Calu3 (cell line): ENCODE measurements around the gene SLC6A17. TPM values are rescaled to one million over a fixed set of nuclear protein-coding genes. Genes with fewer than 3 reads are reported as not detected.

Source experiments
- BruUV-seq: library from RNA; stranded (reverse); fragments of 400-500 nt; replicated peaks from 2 replicates; lab custom pipeline; 2021; lab: Mats Ljungman, UMichigan
- CTCF ChIA-PET: fragments of 300-600 bp; sonication (Branson Sonifier 250); formaldehyde crosslinking; loops from one replicate; lab custom pipeline; 2022; ENCODE audit warnings: antibody characterized with exemption; lab: Charles Lee
- DNase-seq: peaks from one replicate; pipeline ENCODE4 v3.0.0; 2022
- H3K27ac Mint-ChIP-seq: one replicate; pipeline ENCODE4 v1.8.0; 2022; ENCODE audit warnings: mixed read lengths; ENCODE audit not compliant: unreplicated experiment
- H3K27me3 Mint-ChIP-seq: one replicate; pipeline ENCODE4 v1.8.0; 2022; ENCODE audit warnings: mixed read lengths; ENCODE audit not compliant: unreplicated experiment
- H3K36me3 Mint-ChIP-seq: one replicate; pipeline ENCODE4 v1.8.0; 2022; ENCODE audit warnings: mild to moderate bottlenecking, moderate library complexity, mixed read lengths; ENCODE audit not compliant: insufficient read depth, unreplicated experiment
- H3K4me1 Mint-ChIP-seq: one replicate; pipeline ENCODE4 v1.8.0; 2022; ENCODE audit warnings: mild to moderate bottlenecking, low read depth, mixed read lengths; ENCODE audit not compliant: unreplicated experiment
- H3K4me3 Mint-ChIP-seq: one replicate; pipeline ENCODE4 v1.8.0; 2022; ENCODE audit warnings: mild to moderate bottlenecking, low read depth, moderate library complexity, mixed read lengths; ENCODE audit not compliant: unreplicated experiment
- H3K9me3 Mint-ChIP-seq: one replicate; pipeline ENCODE4 v1.8.0; 2022; ENCODE audit warnings: low read depth, mixed read lengths; ENCODE audit not compliant: unreplicated experiment
- intact Hi-C: fragments of 100-400 bp; cut with micrococcal nuclease; formaldehyde crosslinking; loops from one replicate; pipeline ENCODE4 v1.10.0; 2022; ENCODE audit not compliant: unreplicated experiment
- total RNA-seq: library from RNA; stranded (reverse); gene quantifications from 2 replicates; pipeline ENCODE4 v1.2.3, GENCODE V29; 2022
- TF ChIP-seq, protein P1 (sequence below): fragments of 200-600 bp; IDR thresholded peaks from one replicate; pipeline ENCODE4 v1.8.0; 2022; ENCODE audit warnings: antibody characterized with exemption; ENCODE audit not compliant: unreplicated experiment

Gene SLC6A17
- total RNA-seq, 1 experiment from 2014 or later, result 0.24 TPM

DNA sequence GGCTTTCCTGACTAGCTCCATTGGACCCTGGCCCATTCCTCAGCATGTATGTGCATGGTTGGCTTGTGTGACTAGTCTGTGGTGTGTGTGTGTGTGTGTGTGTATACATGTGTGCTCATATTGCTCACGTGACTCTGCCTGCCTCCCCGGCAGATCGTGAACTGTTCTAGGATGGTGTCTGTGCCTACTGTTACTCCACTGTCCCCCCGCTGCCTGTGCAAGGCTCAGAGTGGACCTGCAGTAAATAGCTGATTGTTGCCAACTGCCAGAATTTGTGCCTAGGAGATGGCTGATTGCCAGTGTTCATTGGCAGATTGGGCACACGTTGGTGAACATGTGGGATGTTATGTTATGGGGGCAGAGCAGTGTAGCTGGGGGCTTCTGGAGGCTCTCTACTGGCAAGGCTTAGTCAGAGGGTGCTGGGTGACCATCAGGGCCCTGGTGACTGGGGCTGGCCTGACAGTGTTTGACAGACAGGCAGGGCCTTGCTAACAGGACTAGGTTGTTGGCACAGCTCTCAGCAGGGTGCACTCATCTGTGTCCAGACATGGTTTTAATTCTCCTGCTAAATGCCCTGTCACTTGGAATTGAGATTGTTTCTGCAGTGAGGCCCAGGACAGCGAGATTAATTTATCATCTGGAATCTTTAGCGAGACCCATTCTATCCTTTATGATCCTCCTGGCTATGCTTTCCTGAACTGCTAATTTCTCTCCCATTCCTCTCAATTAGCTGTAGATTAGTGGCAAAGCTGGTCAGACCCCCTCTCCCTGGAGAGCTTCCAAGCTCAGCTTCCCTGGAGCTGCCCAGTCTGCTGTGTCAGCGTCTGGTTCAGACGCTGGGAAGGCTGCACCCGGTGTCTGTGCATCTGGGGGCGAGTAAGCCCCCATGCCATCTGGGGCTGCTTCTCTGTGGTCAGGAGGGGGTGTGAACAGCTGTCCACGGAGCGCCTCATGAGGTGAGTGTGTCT, 20.8 kb downstream of the SLC6A17 start:
- no TSS peak for BruUV-seq
- CTCF ChIA-PET, result no interaction called here
- Mint-ChIP-seq H3K4me1 (peaks cover 4% of the 10 kb centered on the region), H3K27ac (no peak overlapping the region), H3K4me3 (no peak overlapping the region), H3K36me3 (no peaks in the 10 kb centered on the region), H3K27me3 (peaks cover 76% of the 10 kb centered on the region), H3K9me3 (no peaks in the 10 kb centered on the region)
- intact Hi-C loops, result no loop called here
- DNase-seq, result no peak
- TF ChIP-seq, protein P1, sequence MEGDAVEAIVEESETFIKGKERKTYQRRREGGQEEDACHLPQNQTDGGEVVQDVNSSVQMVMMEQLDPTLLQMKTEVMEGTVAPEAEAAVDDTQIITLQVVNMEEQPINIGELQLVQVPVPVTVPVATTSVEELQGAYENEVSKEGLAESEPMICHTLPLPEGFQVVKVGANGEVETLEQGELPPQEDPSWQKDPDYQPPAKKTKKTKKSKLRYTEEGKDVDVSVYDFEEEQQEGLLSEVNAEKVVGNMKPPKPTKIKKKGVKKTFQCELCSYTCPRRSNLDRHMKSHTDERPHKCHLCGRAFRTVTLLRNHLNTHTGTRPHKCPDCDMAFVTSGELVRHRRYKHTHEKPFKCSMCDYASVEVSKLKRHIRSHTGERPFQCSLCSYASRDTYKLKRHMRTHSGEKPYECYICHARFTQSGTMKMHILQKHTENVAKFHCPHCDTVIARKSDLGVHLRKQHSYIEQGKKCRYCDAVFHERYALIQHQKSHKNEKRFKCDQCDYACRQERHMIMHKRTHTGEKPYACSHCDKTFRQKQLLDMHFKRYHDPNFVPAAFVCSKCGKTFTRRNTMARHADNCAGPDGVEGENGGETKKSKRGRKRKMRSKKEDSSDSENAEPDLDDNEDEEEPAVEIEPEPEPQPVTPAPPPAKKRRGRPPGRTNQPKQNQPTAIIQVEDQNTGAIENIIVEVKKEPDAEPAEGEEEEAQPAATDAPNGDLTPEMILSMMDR, result no peak

GRCh38 chr1:110172001-110172400, 21.7 kb downstream of the SLC6A17 start:
- no peak overlapping the region for H3K27ac Mint-ChIP-seq
- H3K4me3 Mint-ChIP-seq, result no peak overlapping the region
- TF ChIP-seq, protein P1, result no peak
- no peaks in the 10 kb centered on the region for H3K9me3 Mint-ChIP-seq
- no peaks in the 10 kb centered on the region for H3K36me3 Mint-ChIP-seq
- CTCF ChIA-PET, result no interaction called here
- peaks cover 11% of the 10 kb centered on the region for H3K4me1 Mint-ChIP-seq
- intact Hi-C loops, result no loop called here
- H3K27me3 Mint-ChIP-seq, result peaks cover 76% of the 10 kb centered on the region
- no TSS peak for BruUV-seq
- no peak for DNase-seq

DNA sequence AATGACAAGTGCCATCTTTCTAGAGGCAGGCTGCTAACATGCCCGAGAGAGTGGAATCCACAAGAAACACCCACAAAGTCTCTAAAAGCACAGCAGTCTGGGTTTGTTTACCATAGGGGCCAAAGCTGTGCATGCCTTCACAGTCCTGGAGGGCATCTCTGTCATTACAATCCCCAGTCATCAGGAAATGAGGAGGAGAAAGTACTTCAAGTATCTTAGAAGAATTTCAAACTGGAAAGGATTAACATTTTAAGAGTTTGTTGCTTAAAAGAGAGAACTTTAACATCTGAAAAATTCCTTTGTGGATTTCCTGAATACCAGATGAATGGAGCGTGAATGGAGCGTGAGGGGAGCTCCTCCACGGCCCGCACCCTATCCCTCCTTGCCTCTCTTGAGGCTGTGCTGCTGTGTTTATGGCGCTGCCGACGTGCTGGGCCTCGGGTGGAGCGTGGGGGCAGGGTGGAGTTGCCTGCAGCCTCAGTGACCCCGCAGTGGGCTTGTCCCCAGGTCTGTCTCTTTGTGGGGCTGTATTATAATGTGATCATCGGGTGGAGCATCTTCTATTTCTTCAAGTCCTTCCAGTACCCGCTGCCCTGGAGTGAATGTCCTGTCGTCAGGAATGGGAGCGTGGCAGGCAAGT, 23.3 kb downstream of the SLC6A17 start:
- peaks cover 63% of the 10 kb centered on the region for H3K27me3 Mint-ChIP-seq
- H3K9me3 Mint-ChIP-seq, result no peaks in the 10 kb centered on the region
- H3K36me3 Mint-ChIP-seq, result no peaks in the 10 kb centered on the region
- no TSS peak for BruUV-seq
- H3K4me1 Mint-ChIP-seq, result peaks cover 11% of the 10 kb centered on the region
- H3K27ac Mint-ChIP-seq, result no peak overlapping the region
- intact Hi-C loops, result no loop called here
- DNase-seq, result no peak
- CTCF ChIA-PET, result interaction anchor here (0.6 kb wide), 1 partner anchor 86 kb away, joined by 5 read pairs; no protein-coding TSS in a partner anchor
- no peak overlapping the region for H3K4me3 Mint-ChIP-seq
- TF ChIP-seq, protein P1, result no peak

DNA sequence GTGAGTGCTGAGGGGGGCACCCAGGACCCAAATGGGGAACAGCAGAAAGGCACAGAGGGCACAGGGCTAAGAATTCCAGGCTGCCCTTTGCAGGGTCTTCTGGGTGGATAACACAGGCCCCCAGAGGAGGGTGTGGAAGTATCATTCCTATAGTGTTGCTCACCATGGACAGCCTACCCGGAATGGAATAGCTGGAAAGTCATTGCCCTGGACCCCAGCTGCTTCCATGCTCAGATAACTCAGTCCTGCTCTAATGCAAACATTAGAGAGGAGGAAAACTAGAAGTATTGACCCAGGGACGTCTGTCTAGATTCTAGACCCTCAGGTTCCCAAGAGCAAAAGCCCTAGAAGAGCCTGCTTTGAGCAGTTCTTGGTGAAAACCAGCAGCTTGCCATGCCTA, 24.7 kb downstream of the SLC6A17 start:
- CTCF ChIA-PET, result no interaction called here
- peaks cover 55% of the 10 kb centered on the region for H3K27me3 Mint-ChIP-seq
- TF ChIP-seq, protein P1, result no peak
- H3K4me3 Mint-ChIP-seq, result no peak overlapping the region
- intact Hi-C loops, result no loop called here
- no peaks in the 10 kb centered on the region for H3K36me3 Mint-ChIP-seq
- no peak for DNase-seq
- H3K4me1 Mint-ChIP-seq, result peaks cover 11% of the 10 kb centered on the region
- H3K9me3 Mint-ChIP-seq, result no peaks in the 10 kb centered on the region
- H3K27ac Mint-ChIP-seq, result no peak overlapping the region
- no TSS peak for BruUV-seq
